Measurements from ENCODE around the gene CREB3. TPM values are rescaled to one million over a fixed set of nuclear protein-coding genes. Genes with fewer than 3 reads are reported as not detected.

CREB3 gene, protein sequence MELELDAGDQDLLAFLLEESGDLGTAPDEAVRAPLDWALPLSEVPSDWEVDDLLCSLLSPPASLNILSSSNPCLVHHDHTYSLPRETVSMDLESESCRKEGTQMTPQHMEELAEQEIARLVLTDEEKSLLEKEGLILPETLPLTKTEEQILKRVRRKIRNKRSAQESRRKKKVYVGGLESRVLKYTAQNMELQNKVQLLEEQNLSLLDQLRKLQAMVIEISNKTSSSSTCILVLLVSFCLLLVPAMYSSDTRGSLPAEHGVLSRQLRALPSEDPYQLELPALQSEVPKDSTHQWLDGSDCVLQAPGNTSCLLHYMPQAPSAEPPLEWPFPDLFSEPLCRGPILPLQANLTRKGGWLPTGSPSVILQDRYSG
- 22.4 and 24.5 TPM in 2 replicates for total RNA-seq (2014; rRNA removed; shearing (Covaris generic))
- 19.8 and 26.2 TPM in 2 replicates for polyA plus RNA-seq (2014; cell fraction: nucleus; rRNA removed)

DNA sequence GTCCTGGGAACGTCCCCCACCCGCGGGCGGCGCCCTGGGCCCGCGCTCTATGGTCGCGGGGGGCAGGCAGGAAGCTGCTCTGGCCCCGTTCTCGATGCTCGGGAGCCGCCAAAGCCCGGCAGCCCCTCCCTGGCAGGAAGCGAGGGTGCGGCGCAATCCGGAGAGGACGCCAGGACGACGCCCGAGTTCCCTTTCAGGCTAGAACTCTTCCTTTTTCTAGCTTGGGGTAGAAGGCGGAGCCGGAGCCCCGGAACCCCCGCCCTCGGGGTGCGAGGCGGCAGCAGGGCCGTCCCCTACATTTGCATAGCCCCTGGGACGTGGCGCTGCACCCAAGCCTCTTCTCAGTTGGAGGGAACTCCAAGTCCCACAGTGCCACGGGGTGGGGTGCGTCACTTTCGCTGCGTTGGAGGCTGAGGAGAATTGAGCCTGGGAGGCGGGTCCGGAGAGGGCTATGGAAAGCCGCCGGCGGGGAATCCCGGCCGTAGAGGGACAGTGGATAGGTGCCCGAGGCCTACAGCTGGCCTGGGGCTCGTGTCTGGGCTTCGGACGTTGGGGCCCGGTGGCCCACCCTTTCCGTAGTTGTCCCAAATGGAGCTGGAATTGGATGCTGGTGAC, at the start of gene CREB3, which contains the start of gene TLN1:
CREB3 (plus strand) TSS at position 482 of the 615 bp plus-strand sequence; CDS start at position 589, 107 bp downstream.
TLN1 (minus strand) TSS at position 11 of the 615 bp plus-strand sequence. CDS start 6,501 bp downstream, outside the sequence.
- peak; percentile 96 for DNase-seq (ENCODE audit: extremely low read depth, low read depth)

DNA sequence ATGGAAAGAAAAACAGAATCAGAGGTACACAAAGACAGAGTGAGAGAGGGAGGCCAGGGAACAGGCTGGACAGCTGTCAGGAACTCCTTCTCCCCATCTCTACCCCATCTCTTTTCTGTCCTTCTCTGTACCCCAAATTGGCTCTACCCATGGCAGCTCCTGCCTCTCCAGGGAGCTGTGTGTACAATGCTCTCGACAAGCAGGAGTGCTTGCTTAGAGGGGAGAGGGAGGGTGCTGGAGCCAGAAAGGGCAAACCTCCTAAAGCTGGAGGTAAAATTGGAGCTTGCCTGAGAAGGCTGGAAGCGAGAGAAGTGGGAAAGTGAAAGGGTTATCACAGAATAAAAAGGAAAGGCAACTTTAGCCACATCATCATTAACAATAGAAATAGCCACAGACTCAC, 49.1 kb upstream of the CREB3 start:
- DNase-seq (ENCODE audit: extremely low read depth, low read depth): no peak

DNA sequence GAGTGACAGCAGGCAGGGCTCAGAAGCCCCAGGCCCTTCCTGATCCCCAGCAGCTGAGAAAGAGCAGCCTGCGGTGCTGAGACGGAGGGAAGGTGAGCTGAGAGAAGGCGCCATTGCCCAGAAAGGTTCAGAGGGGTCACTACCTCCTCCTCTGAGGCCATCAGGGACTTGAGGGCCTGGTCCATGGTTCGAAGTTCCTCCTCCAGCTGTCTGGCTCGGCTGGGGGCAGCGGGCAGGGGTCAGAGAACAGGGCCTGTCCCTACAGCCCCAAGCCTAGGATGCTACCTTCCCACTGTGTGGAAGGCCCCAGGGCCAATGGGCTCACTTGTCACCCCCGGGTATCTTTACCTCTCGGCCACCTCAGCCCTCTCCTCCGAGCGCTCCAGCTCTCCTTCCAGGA, 47.5 kb upstream of the CREB3 start:
- DNase-seq (ENCODE audit: extremely low read depth, low read depth): no peak

DNA sequence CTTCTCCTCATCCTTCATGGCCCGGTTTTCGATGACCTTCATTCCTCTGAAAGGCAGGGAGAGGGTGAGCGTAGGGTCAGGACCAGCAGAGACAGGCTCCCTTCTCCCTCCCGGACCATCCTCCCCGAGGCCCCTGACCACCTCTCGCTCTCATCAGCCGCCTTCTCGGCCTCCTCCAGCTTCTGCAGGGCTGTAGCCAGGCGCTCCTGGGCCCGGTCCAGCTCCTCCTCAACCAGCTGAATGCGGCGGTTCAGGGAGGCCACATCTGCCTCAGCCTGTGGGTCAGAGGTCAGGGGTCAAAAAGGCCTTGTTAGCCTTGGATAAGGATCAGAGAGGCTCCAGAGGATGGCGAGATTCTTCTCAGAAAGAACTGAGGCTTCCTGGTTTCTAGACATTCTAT, 47.0 kb upstream of the CREB3 start:
- no peak for DNase-seq (ENCODE audit: extremely low read depth, low read depth)

DNA sequence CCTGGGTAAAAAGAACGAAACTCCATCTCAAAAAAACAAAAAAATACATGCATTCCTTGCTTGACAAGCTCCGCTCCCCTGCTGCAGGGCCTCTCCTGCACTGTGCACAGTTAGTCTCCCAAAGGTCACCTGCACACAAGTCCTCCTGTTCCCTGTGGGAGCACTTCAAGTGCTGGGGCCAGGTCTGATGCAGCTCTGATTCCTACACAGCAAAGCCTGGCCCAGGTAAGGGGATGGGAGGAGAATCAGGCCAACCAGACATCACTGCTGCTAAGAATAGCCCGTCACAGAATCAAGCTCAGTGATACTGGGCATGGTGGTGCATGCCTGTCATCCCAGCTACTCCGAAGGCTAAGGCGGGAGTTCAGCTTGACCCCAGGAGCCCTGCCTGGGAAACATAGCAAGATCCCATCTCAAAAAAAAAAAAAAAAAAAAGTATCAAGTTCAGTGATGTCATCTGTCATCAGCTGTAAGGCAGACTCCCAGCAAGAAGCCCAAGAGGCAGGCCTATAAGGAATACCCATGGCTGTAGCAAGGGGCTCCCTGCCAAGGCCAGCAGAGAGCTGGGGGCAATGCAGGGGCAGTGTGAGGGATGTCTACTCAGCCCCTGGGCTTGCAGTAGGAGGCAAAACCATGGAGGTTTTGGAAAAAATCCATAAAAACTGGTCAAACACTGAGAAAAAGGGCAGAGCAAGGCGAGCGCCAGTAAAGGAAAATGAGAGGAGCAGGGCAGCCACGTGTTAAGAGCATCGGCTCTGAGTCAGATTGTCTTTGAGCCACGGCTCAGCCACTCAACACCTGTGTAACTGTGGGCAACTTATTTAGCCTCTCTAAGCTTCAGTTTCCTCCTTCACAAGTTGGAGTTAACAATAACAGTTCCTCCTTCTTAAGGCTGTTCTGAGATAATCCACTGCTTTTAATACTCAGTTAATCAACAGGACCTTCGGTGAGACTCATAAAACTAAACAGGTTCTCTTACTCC, 46.0 kb upstream of the CREB3 start:
- no peak for DNase-seq (ENCODE audit: extremely low read depth, low read depth)

DNA sequence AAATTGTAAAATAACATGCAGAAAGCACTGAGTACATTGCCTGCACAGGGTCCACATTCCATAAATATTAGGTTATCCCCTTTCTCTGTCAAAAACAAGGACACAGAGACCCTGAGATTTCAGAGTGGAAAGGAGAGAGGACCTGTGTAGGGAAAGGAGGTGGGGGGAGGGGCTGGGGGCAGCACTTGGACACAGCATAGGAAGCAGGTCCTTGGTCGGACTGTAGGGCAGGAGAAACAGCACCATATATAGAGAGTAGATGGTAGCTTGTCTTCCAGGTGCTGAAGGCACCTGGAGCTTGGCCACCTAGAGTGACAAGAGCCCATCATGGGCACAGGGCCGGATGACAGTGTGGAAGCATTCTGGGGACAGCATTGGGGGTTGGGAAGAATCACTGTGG, 45.2 kb upstream of the CREB3 start:
- no peak for DNase-seq (ENCODE audit: extremely low read depth, low read depth)

DNA sequence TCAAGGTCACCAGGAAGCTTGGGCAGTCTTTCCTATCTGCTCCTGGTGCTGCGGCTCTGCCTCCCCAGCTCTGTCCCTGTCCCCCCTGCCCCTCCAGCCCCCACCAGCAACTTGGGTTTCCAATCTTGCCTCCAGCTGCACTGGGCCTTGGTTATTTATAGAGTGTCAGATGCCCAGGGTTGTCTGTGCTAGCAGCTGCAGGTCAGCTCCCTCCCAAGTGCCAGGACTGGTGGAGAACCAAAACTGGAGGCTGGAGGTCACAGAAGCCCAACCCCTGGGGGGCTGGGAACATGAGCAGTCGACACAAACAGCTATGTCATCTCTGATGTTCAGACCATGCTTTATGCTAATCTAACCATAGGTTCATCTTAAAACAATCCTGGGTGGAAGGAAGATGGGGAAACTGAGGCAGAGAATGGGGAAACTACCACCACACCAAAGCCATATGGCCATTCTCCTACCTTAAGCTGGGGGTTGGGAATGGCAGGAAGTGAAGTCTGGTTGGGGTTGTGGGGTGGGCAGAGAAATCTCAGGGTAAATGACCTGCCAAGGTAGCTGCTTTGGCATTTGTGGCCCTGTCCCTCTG, 44.4 kb upstream of the CREB3 start:
- DNase-seq (ENCODE audit: extremely low read depth, low read depth): no peak

DNA sequence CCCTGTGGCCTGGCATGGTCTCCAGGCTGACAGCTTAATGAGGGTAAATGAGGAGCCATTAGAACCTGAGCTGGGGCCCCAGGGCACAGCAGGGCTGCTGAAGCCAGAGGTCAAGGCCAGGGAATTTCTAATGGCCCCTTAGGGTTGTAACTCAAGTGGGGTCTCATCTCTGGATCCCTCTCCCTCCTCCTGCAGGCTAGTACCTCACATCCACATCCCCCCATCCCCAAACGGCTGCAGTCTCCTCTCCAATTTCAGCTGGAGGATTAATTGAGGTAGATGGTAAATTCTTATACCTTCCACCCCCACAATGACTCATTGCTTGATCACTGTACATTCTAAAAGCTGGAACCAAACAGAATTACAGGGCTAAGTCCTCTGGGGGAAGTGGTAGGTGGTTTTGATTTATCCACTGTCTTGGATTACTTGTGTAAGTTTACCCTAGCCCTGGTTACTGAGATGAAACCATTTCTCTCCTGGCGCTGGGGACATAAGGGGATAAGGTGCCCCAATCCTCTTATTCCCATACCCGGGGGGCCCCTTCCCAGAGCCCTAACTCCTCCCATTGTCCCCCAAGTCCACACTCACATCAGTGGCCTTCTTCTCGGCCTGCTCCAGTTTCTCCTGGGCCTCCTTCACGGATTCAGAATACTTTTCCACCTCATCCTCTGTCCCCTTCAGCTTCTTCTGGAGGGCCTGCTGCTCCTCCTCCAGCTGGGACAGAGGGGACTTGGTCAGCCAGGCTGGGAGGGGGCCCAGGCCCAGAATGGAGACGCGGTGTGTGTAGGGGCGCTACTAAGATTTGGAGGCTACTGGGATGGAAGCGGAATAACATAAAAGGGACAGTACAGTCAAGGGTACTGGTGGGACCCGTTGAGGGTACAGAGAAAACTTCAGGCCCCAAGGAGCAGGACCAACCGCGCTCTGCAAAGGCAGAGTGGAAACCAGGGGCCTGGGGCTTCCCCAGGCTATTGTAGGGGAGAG, 43.6 kb upstream of the CREB3 start:
- no peak for DNase-seq (ENCODE audit: extremely low read depth, low read depth)

DNA sequence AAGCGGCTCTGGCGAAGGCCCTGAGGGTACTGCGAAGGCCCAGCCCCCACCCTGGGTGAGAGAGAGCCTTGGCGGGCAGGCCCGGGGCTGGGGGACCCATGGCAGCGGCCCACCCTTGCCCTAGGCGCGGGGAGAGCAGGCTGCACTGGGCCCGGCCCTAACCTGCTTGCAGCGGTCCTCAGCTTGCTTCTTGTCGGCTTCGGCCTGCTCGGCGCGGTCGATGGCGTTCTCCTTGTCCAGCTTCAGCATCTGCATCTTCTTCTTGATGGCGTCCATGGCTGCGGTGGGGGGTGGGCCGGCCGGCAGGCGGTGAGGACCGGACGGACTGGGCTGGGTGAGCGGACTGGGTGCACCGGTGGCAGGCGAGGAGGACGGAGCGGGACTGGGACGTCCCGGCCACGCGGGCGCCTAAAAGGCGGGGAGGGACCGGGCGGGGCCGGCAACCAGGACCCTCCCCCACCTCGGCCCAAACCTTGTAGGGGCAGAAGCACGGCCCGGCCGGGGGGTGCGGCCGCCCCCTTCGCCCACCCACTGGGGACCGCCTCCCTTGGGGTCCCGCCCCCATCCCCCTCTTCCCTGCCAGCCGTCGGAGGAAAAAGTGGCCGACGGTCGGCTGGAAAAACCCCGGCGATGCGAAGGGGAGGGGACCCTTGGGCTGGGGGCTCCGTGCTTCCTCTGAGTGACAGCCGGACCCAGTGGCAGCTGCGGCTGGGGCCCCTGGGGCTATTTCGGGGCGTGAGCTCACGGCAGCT, 42.7 kb upstream of the CREB3 start, which contains the start of gene TPM2:
TPM2 (minus strand) TSS at position 384 of the 752 bp plus-strand sequence; CDS start at position 276, 108 bp downstream.
- DNase-seq (ENCODE audit: extremely low read depth, low read depth): no peak

DNA sequence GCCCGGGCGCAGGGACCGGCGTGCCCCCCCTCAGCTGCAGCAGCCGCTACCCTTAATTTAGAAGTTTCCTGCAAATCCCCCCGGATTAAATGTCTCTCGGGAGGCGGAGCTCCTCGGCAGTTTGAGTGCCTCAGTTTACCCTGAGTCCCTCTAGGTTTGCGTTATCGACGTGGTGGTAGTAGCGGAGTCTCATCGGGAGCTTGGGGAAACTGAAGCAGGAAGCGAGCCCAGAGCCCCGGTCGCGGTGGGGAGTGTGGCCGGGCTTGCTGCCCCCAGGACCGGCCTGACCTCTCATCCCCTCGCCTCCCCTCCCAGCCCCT, 42.2 kb upstream of the CREB3 start:
- DNase-seq (ENCODE audit: extremely low read depth, low read depth): no peak

DNA sequence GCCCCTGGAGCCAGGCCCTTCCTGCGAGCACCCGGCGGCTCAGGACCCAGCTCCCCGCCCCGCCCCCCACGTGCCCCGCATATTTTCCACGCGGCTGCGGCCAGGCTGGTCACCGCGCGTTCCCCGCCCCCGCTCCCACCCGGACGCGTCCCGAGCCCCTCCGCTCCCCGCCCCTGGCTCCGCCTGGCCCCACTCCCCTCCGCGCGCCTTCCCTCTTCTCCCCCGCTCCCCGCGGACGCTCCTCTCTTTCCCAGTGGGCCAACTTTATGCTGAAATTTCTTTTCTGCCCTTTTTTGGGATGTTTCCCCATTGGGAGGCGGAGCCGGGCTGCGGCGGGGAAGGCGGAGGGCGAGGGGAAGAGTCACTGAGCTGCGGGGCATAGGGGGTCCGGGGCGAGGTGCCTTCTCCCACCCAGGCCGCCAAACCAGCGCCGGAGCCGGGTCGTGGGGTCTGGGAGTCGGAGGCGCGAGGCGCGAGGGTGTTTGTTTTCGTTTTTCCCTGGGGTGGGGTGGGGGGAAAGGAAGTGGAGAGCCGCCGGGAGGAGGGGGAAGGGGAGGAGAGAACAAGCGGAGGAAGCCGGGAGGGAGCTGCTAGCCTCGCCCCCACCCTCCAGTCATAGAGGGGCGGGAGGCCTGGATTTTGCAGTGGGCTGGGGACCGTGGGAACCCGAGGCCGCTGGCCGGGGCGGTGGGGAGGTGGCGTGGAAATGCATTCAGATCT, 41.7 kb upstream of the CREB3 start:
- no peak for DNase-seq (ENCODE audit: extremely low read depth, low read depth)

DNA sequence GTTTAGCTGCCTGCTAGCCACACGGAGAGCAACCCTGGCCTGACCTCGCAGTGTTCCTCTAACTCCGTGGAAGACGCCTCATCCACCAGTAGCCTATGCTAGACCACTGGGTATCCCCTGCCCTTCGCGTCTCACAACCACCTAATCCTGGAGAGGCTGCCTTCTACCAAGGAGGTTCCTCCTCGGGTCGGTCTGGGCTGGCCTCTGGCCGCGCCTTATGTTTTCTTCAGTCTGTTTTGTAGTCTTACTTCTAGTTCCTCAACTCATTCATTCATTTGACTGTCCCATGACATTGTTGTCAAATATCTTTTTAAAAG, 41.2 kb upstream of the CREB3 start:
- no peak for DNase-seq (ENCODE audit: extremely low read depth, low read depth)

DNA sequence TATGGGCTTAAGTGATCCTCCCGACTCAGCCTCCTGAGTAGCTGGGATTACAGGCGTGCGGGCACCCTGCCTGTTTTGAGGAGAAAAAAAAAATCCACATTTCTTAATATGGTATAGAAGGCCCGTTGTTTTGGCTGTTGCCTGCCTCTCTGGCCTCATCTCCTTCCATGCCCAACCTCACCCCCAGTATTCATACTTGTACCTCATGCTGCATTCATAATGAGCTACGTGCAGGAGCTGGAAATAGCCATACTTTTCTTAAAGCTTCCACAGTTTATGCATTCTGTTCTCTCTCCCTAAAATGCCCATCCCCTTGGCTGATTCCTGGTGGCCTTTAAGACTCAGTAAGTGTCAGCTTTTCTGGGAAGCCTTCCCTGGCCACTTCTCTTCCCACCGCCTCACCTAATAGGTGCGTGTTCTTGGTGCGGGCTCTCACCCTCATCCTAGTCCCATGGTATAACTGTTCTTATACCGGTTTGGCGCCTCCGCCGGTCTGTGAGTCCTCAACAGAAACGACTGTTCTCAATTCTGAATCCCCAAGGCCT, 40.6 kb upstream of the CREB3 start:
- no peak for DNase-seq (ENCODE audit: extremely low read depth, low read depth)

DNA sequence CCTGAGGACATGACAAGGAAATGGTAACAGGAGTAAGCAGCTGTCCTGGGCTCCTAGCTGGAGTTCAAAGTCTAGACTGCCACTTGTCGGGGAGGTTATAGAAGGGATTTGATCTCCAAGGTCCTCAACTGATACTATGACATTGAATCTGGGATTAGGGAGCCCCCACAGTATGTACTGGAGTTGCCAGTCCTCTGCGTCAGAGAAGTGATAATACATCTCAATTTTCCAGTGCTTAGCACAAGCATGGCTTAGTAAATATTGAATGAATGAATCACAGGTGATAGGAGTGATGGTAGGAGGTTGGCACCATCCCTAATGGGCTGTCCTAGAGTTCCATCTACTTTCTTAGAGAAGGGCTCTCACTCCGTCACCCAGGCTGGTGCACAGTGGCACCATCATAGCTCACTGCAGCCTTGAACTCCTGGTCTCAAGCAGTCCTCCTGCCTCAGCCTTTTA, 36.5 kb upstream of the CREB3 start:
- DNase-seq (ENCODE audit: extremely low read depth, low read depth): no peak

DNA sequence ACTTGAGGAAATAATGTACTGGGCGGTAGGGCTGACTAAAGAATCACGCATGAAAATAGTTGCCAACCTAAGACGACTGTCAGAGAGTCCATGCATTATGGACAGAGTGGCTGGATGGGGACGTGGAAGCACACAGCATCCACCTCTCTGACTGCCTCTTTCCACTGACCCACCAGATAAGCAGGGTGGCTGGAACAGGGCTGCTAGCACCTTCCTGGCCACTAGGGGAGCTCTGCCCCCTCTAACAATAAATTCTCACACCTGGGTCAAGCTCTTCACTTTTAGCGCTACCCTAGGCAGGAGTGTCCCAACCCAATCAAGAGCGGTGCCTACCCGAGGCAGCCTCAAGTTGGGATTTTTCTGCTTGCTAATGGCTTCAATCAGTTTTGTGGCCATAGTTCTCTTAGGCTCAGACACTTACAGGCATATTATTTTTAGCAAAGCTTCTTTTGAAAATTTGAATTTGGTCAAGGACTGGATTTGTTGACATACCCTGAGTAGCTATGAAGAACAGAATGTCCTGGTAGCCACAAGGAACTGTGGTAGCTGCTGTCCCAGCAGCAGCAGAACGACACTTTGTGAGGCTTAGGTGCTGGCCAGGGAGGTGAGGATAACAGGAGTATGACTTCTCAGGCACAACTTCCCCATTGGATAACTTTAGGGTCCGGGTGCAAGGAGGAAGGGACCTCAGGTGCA, 35.8 kb upstream of the CREB3 start:
- DNase-seq (ENCODE audit: extremely low read depth, low read depth): peak; percentile 34

DNA sequence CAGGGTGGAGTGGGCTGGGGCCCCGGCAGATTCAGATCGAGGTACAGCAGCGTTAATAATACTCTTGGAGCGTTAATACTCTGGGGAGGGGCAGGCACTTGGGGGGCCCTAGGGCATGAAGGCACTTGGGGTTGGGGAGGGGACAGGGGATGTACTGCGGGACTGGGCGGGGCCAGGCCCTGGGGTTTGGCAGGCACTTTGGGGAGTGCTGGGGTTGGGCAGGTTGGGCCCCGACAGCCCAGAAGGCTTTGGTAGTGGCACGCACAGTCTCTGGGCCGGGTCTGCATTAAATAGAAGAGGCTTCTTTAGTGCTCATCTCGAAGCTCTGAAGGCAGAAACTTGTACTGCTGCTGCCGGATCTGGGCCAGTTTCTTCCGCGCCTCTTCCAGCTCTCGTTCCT, 35.0 kb upstream of the CREB3 start:
- no peak for DNase-seq (ENCODE audit: extremely low read depth, low read depth)

DNA sequence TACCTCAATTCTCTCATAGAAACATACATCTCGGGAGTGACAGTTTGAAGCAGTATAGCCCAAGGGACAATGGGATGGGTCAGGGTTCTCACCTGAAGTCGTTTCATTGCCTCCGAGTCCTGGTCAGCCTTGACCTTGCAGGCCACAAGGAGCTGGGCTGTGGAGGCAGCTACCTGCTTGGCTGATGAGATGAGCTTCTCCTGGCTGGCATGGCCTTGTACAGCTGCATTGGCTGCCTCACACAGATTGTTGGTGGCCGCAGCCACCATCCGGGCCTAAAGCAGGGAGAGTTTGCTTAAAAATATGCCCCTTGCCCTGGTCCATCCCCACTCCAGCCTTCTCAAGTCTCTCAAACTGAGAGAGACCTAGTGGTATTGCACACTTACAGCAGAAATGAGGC, 34.2 kb upstream of the CREB3 start:
- no peak for DNase-seq (ENCODE audit: extremely low read depth, low read depth)
